Activated CD8-positive, alpha-beta memory T cell treated with anti-CD3 and anti-CD28 coated beads, Interleukin-2, amount 50 U/mL, for 24 hours (primary cell): ENCODE results near the gene ERAL1.
"Not testable (repeated sequence)": the region's sequence is repeated elsewhere in the genome, so short reads cannot be mapped to it uniquely, and the experiment has no call there.

ENCODE experiments used
- DNase-seq: peaks from one replicate; pipeline ENCODE4 v3.0.0-alpha.2; 2020; ENCODE audit errors: extremely low read depth

The ERAL1 gene

GRCh38 chr17:28879886-28880571 lies 25.2 kb downstream of the ERAL1 start:
- no peak for DNase-seq

- DNase-seq = no peak
These were observed 25.7 kb downstream of the ERAL1 start for GRCh38 chr17:28880572-28880945.

DNA sequence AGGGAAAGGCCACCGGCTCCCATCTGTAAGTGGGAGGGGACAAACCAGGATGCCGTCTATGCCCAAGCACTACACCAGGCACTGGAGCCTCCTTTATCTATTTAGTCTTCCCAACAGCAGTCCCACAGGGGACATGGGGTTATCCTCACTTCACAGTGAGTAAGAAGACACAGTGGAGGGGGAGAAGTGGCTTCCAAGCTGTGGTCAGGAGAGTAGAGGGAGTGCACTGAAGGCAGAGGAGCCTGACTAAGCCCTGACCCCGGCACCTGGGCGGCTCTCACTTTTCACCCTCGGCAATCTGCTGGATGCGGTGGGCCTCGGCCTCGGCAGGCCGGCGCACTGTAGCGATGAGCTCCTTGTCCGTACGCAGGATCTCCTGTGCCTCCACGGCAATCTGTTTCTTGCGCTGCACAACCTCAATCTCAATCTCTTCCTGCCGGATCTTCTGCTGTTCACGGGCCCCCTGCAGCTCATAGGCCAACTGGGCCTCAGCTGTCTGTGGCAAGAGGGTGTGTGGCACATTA lies 26.8 kb downstream of the ERAL1 start:
- no peak for DNase-seq

GRCh38 chr17:28882154-28882895 lies 27.5 kb downstream of the ERAL1 start:
- DNase-seq = no peak

- no peak for DNase-seq
These were observed 29.3 kb downstream of the ERAL1 start for GRCh38 chr17:28883967-28884702.

DNA sequence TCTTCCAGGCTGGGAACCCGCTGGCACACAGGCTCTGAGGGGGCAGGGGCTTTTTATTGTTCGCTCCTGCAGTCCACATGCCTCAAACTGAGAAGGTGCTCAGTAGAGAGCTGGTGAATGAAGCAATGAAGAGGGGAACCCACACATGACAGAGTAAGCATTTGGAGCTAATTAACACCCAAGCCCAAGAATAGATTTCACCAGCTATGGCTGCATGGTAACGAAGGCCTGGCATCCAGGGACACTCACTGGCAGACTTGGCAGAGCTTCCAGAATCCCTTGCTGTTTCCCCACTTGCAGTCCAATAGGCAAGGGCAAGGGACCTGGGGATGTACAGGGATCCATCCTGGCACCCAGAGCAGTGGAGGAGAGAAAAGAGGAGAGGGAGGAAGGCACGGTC lies 30.5 kb downstream of the ERAL1 start:
- DNase-seq = no peak

DNA sequence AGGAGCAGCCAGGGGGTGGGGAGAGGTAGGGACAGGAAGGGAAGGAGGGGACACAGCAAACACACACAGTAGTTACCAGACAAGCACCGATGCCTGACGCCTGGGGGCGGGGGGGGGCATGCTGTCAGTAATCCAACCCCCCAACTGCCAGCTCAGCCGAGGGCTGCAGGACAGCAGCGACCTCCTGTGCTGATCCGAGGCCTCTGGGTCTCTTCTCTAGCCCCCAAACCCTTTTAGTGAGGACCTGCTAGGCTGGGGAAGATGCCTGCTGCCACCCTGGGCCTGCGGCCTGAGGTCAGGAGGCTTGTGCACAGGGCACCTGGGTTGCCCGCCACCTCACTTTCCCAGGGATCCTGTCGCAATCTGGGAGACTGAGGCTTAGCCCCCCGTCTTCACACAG lies 31.1 kb downstream of the ERAL1 start:
- no peak for DNase-seq

DNA sequence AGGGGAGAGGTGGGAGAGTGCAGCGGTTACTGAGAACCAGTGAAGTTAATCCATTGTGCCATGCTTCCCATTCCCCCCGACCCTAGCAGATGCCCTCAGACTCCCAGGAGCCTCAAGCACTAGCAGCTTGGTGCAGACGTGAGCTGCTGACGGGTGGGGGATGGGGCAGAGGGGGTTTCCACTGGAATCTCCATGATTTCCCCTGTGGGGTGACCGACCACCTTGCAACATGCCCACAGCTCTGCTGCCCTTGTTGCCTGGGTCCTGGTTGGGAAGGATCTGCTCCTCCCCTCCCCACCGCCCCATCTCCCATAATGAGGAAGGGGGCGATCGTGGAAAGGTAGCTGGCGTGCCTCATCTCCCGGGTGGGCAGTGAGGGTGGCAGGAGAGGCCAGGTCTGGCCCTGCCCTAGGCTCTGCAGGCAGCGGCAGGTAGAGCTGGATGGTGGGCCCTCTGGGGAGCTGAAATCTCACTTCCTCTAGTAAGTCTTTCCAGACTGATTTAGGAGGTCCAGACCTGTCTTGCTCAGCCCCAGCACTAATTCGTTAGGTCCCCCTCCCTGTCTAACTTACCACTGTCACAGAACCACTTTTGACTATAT lies 33.2 kb downstream of the ERAL1 start:
- no peak for DNase-seq

- DNase-seq = no peak
These were observed 34.0 kb downstream of the ERAL1 start for GRCh38 chr17:28888832-28889231.

DNA sequence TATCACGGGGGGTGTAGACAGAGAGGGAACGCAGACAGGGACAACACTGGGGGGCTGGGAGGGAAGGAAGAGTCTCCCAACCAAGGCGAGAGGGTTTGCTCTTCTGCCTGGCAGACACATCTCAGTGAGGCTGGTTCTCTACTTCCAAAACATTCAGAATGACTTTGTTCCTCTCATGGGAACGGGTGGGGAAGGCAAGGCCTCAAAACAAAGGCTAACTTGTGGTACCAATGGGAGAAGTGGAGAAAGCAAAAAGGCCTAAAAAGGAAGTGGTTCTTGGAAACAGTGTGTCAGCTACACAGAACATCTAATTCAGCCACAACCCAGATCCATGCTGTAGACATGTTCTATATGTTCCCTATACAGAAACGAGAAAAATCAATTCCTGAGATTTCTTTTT lies 35.2 kb downstream of the ERAL1 start:
- no peak for DNase-seq

- DNase-seq = no peak
These were observed 36.4 kb downstream of the ERAL1 start for GRCh38 chr17:28891201-28891600.

GRCh38 chr17:28892024-28892423 lies 37.2 kb downstream of the ERAL1 start:
- no peak for DNase-seq

GRCh38 chr17:28893248-28894183 lies 38.7 kb downstream of the ERAL1 start:
- DNase-seq = not testable (repeated sequence)

DNA sequence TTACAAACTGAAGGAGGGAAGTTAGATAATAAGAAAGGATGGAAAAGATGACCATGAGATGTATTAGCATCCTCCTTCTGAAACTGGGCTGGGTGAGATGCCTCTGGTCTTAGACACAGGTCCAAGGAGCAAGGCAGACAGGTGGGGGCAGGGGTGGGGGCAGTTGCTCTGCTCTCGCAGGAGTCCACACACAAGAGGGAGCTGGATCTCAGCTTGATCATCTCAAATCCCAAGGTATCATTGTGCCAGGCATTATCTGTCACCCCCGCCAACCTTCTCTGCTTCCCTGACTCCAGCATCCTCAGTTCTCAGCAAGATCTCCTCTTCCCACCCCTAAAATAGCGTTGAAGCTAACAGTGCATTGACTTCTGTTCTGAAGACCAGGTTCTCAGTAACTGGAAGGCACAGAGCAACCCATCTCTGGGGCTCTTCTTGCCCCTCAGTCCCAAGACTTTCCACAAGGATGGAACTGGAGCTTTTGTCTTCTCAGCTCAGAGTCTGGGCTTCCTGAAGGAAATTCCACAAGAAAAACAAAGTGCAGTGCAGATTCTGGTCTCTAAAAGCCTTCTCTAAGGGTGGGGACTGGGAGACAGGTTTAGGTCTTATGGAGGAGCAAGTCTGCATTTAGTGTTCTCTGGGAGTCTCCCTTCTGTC lies 41.1 kb downstream of the ERAL1 start:
- no peak for DNase-seq

- no peak for DNase-seq
These were observed 41.7 kb downstream of the ERAL1 start for GRCh38 chr17:28896491-28896883.

DNA sequence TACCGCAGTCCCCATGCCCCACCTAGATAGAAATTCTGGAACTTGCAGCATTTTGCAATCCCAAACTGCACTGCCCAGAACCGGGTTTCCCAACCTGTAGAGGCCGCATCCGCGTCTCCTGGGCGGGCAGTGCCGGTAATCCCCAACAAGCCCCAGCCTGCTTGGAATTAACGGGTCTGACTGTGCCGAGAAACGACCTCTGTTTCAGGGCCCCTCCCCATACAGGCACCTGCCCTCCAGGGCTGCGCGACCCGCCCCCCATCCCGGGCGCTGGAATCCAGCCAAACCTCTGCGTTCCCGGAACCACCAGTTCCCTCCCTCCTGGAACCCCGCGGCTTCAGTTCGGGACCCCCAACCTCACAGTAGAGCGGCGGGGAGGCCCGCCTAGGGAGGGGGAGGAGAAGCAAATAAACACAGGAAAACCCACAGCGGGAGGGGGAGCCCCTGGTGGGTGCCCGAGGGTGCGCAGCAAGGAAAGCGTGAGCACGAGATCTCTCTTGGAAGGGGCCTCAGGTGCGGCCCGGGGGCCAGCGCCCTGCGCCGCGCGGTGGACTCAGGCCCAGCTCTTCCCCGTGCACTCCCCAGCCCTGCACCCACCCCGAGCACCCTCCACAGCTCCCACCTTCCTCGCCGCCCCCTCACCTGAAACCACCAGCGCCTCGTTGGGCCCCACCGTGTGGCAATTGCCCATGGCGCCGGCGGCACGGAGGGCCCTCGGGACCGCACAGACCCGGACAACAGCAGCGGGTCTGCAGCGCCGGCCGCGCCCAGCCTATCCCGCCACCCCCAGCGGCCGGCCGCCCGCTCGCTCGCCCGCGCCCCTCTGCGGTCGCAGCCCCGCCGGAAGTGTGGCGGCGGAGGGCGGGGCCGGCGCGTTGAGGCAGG lies 42.3 kb downstream of the ERAL1 start, which contains the start of gene FLOT2:
TSS of gene FLOT2 (minus strand) at position 850 of the 885 bp plus-strand sequence. CDS start at position 691, 159 bp downstream.
- DNase-seq = no peak

GRCh38 chr17:28897769-28898526 lies 43.1 kb downstream of the ERAL1 start:
- DNase-seq = no peak

DNA sequence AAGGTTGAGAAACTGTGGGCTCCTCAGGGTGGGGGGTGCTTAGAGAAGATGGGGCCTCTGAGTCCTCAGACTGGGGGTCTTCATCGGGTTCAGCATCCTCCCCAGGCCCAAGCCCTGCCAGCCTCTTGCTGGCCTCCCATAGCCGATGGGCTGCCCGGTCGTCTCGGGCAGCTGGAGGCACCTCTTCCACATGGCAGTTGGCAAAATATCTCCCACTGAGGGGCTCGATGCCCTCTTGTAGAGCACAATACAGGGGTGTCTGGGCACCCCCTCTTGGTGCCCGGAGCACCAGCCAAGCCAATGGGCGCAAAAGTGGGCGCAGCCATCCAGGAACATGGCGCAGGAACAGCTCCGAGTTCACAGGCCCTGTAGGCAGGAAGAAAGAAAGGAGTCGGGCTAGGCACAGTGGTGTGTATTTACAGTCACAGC lies 43.7 kb downstream of the ERAL1 start:
- no peak for DNase-seq
